ENCODE data around the gene SKI.

SKI gene

DNA sequence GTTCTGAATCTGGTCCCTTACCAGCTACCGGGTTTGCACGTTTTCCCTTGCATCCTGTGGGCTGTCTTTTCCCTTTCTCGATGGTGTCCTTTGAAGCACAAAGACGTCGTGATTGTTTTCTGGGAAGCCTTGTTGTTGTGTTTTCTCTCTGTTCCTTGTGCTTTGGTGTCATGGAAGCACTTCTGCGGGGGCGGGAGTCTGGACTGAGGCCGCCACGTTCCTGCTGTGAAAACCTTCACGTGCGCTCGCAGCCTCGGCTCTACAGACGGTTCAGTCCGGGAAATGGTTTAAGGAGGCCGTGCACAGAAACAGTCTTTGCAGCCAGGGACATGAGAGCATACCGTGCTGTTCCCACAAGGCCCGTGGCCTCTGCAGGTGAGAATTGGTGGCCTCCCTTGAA is 68.5 kb downstream of the SKI start:
- Histone ChIP-seq H3K9ac (ENCODE audit: low read length) (no peak overlapping the region), H3K9me3 (ENCODE audit: control insufficient read depth, low read length) (no peaks in the 10 kb centered on the region), H3K4me3 (ENCODE audit: low read length) (no peak overlapping the region), H3K4me1 (ENCODE audit: control insufficient read depth, insufficient read depth, low read length) (peaks cover 28% of the 10 kb centered on the region), H3K36me3 (ENCODE audit: control insufficient read depth, insufficient read depth, low read length) (no peaks in the 10 kb centered on the region), H3K27me3 (ENCODE audit: control insufficient read depth, insufficient read depth, low read length) (no peaks in the 10 kb centered on the region)

- Histone ChIP-seq H3K9me3 (ENCODE audit: control insufficient read depth, low read length) (no peaks in the 10 kb centered on the region), H3K4me3 (ENCODE audit: low read length) (no peak overlapping the region), H3K27me3 (ENCODE audit: control insufficient read depth, insufficient read depth, low read length) (no peaks in the 10 kb centered on the region), H3K4me1 (ENCODE audit: control insufficient read depth, insufficient read depth, low read length) (peaks cover 28% of the 10 kb centered on the region), H3K36me3 (ENCODE audit: control insufficient read depth, insufficient read depth, low read length) (no peaks in the 10 kb centered on the region), H3K9ac (ENCODE audit: low read length) (no peak overlapping the region)
These were observed 69.3 kb downstream of the SKI start for GRCh38 chr1:2297246-2298011.

DNA sequence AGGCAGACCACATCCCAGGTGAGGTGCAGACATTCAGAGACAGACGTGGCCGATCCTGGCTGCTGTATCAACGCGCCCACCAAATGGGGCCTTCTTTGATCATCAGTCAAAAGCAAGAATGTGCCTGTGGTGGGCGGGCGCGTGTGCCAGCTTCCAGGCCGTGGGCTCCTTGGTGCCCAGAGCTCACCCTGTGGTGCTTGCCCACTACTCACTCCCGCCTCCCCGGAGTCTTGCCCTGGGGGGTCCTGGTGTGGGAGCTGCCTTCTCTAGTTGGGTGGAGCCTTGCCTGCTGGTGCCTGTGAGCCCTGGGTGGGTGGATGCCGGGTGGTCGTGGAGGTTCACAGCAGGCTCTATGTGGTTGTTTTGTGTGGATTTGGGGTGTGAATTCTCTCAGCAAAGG is 70.6 kb downstream of the SKI start:
- Histone ChIP-seq H3K9me3 (ENCODE audit: control insufficient read depth, low read length) (no peaks in the 10 kb centered on the region), H3K27me3 (ENCODE audit: control insufficient read depth, insufficient read depth, low read length) (no peaks in the 10 kb centered on the region), H3K4me1 (ENCODE audit: control insufficient read depth, insufficient read depth, low read length) (peaks cover 32% of the 10 kb centered on the region), H3K9ac (ENCODE audit: low read length) (no peak overlapping the region), H3K36me3 (ENCODE audit: control insufficient read depth, insufficient read depth, low read length) (no peaks in the 10 kb centered on the region), H3K4me3 (ENCODE audit: low read length) (no peak overlapping the region)

GRCh38 chr1:2299131-2299627 is 71.1 kb downstream of the SKI start:
- H3K27me3 ChIP-seq (ENCODE audit: control insufficient read depth, insufficient read depth, low read length), result no peaks in the 10 kb centered on the region
- peaks cover 32% of the 10 kb centered on the region for H3K4me1 ChIP-seq (ENCODE audit: control insufficient read depth, insufficient read depth, low read length)
- H3K36me3 ChIP-seq (ENCODE audit: control insufficient read depth, insufficient read depth, low read length), result no peaks in the 10 kb centered on the region
- H3K9me3 ChIP-seq (ENCODE audit: control insufficient read depth, low read length), result no peaks in the 10 kb centered on the region
- no peak overlapping the region for H3K4me3 ChIP-seq (ENCODE audit: low read length)
- no peak overlapping the region for H3K9ac ChIP-seq (ENCODE audit: low read length)

DNA sequence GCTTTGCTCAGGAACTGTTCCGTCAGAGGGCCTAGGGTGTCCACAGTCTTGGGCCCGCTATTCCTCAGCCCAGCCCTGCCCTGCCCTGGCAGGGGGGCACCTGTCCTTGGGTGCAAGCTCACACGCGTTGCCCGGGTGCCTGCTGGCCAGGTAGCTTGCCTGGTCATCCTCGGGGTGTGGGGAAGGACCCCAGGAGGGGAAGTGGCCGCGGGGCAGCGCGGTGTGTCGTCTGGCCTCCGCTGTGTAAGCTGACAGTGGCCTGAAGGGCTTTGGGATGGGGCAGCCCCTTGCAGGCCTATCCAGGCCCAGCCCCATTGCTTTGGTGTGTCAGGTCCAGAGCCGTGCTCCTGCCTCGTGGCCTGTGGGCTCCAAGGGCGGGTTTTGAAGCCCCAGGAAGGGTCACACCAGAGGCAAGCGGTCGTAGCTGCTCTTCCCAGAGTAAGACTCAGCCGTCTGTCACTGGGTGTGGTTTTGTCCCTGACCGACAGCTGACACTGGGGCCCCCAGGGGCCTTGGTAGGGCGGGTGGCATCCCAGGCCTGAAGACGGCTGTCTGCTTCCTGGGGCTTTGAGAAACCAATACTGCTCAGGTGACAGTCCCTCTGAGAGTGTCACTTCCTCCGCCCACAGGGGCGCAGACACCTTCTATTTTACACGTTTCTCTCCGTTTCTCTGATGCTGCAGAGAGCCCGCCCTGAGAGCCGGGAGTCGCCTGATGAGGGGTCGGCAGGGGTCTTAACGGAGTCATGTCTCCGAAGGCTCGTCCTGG is 72.1 kb downstream of the SKI start:
- Histone ChIP-seq H3K4me3 (ENCODE audit: low read length) (no peak overlapping the region), H3K36me3 (ENCODE audit: control insufficient read depth, insufficient read depth, low read length) (peaks cover 9% of the 10 kb centered on the region), H3K9ac (ENCODE audit: low read length) (peak overlapping the region; percentile 15), H3K27me3 (ENCODE audit: control insufficient read depth, insufficient read depth, low read length) (no peaks in the 10 kb centered on the region), H3K9me3 (ENCODE audit: control insufficient read depth, low read length) (no peaks in the 10 kb centered on the region), H3K4me1 (ENCODE audit: control insufficient read depth, insufficient read depth, low read length) (peaks cover 32% of the 10 kb centered on the region)

- H3K9me3 ChIP-seq (ENCODE audit: control insufficient read depth, low read length), result no peaks in the 10 kb centered on the region
- peaks cover 32% of the 10 kb centered on the region for H3K4me1 ChIP-seq (ENCODE audit: control insufficient read depth, insufficient read depth, low read length)
- peak overlapping the region; percentile 22 for H3K9ac ChIP-seq (ENCODE audit: low read length)
- H3K4me3 ChIP-seq (ENCODE audit: low read length), result no peak overlapping the region
- H3K36me3 ChIP-seq (ENCODE audit: control insufficient read depth, insufficient read depth, low read length), result peaks cover 9% of the 10 kb centered on the region
- no peaks in the 10 kb centered on the region for H3K27me3 ChIP-seq (ENCODE audit: control insufficient read depth, insufficient read depth, low read length)
These were observed 72.9 kb downstream of the SKI start for GRCh38 chr1:2300851-2301606.

DNA sequence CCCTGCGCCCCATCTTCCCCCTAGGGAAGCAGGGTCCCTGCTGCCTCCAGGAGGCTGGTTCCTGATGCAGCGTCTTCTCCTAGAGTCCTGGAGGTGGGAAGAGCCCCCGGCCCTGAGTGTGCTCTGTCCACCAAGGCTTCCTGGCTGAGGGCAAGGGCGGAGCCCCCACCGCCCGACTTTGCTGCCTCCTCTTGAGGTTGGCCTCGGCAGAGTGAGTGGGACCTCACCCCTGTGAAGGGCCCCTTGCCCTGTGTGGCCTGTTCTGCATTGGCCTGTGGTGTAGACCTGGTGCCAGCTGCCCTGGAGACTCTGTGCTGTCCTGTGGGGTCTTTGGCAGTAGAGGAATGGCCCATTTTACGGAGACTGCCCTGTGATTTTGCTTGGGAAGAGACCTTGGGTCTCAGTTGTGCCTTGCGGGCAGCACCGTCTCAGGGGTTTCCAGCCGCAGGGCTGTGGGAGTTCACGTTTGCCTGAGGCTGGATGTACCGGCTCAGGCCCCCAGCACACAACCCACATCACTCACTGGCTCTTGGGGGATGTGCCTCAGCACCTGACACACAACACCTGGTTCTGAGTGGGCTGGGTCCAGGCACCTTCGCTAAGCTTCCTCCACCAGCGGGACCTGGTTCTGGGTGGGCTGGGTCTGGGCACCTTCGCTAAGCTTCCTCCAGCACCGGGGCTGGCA is 73.6 kb downstream of the SKI start:
- Histone ChIP-seq H3K27me3 (ENCODE audit: control insufficient read depth, insufficient read depth, low read length) (no peaks in the 10 kb centered on the region), H3K9ac (ENCODE audit: low read length) (peak overlapping the region; percentile 22), H3K4me1 (ENCODE audit: control insufficient read depth, insufficient read depth, low read length) (peaks cover 32% of the 10 kb centered on the region), H3K4me3 (ENCODE audit: low read length) (no peak overlapping the region), H3K9me3 (ENCODE audit: control insufficient read depth, low read length) (no peaks in the 10 kb centered on the region), H3K36me3 (ENCODE audit: control insufficient read depth, insufficient read depth, low read length) (peaks cover 9% of the 10 kb centered on the region)

GRCh38 chr1:2302292-2302925 is 74.3 kb downstream of the SKI start:
- Histone ChIP-seq H3K27me3 (ENCODE audit: control insufficient read depth, insufficient read depth, low read length) (no peaks in the 10 kb centered on the region), H3K36me3 (ENCODE audit: control insufficient read depth, insufficient read depth, low read length) (peaks cover 9% of the 10 kb centered on the region), H3K9me3 (ENCODE audit: control insufficient read depth, low read length) (no peaks in the 10 kb centered on the region), H3K4me1 (ENCODE audit: control insufficient read depth, insufficient read depth, low read length) (peaks cover 32% of the 10 kb centered on the region), H3K9ac (ENCODE audit: low read length) (no peak overlapping the region), H3K4me3 (ENCODE audit: low read length) (no peak overlapping the region)

DNA sequence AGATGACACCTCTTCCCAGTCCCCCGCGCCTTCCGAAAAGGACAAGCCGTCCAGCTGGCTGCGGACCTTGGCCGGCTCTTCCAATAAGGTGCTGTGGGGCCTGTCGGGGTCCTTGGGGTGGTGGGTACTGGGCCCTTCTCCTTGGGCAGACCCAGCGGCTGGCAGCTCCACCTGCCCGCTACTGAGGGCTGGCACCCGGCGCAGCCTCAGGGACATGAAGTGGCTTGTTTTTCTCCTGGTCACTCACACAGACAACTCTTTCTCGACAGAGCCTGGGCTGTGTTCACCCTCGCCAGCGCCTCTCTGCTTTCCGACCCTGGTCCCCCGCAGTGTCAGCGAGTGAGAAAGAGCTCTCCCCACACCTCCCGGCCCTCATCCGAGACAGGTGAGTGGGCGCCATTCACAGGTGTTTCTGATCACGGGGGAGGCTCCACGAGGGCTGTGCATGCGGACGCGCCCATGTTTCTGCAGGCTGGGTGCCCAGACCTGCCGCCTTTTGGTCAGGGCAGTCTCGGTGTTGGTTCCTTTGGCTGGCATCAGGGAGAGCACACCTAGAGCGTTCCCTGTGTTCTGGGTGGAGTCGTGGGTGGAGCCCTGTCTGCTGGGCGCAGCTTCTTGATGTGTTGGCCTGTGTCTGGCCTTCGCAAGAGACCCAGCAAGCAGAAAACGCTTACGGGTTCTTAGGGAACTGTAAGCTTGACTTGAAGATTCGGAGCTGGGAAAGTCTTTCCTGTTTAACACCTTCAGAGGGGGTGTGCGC is 75.1 kb downstream of the SKI start:
- Histone ChIP-seq H3K4me1 (ENCODE audit: control insufficient read depth, insufficient read depth, low read length) (peaks cover 32% of the 10 kb centered on the region), H3K9me3 (ENCODE audit: control insufficient read depth, low read length) (no peaks in the 10 kb centered on the region), H3K27me3 (ENCODE audit: control insufficient read depth, insufficient read depth, low read length) (no peaks in the 10 kb centered on the region), H3K9ac (ENCODE audit: low read length) (no peak overlapping the region), H3K4me3 (ENCODE audit: low read length) (no peak overlapping the region), H3K36me3 (ENCODE audit: control insufficient read depth, insufficient read depth, low read length) (peaks cover 9% of the 10 kb centered on the region)

GRCh38 chr1:2303781-2304180 is 75.7 kb downstream of the SKI start:
- Histone ChIP-seq H3K9ac (ENCODE audit: low read length) (no peak overlapping the region), H3K4me3 (ENCODE audit: low read length) (no peak overlapping the region), H3K4me1 (ENCODE audit: control insufficient read depth, insufficient read depth, low read length) (peaks cover 29% of the 10 kb centered on the region), H3K27me3 (ENCODE audit: control insufficient read depth, insufficient read depth, low read length) (no peaks in the 10 kb centered on the region), H3K36me3 (ENCODE audit: control insufficient read depth, insufficient read depth, low read length) (peaks cover 9% of the 10 kb centered on the region), H3K9me3 (ENCODE audit: control insufficient read depth, low read length) (no peaks in the 10 kb centered on the region)

DNA sequence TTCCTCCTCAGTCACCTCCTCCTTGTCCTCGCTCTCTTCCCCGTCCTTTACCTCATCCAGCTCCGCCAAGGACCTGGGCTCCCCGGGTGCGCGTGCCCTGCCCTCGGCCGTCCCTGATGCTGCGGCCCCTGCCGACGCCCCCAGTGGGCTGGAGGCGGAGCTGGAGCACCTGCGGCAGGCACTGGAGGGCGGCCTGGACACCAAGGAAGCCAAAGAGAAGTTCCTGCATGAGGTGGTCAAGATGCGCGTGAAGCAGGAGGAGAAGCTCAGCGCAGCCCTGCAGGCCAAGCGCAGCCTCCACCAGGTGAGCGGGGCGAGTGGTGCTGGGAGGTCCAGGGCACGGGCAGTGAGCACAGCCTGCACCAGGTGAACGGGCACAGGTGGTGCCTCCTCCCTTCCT is 76.2 kb downstream of the SKI start:
- H3K4me1 ChIP-seq (ENCODE audit: control insufficient read depth, insufficient read depth, low read length), result peaks cover 24% of the 10 kb centered on the region
- no peak overlapping the region for H3K4me3 ChIP-seq (ENCODE audit: low read length)
- no peaks in the 10 kb centered on the region for H3K27me3 ChIP-seq (ENCODE audit: control insufficient read depth, insufficient read depth, low read length)
- H3K36me3 ChIP-seq (ENCODE audit: control insufficient read depth, insufficient read depth, low read length), result peaks cover 9% of the 10 kb centered on the region
- no peak overlapping the region for H3K9ac ChIP-seq (ENCODE audit: low read length)
- H3K9me3 ChIP-seq (ENCODE audit: control insufficient read depth, low read length), result no peaks in the 10 kb centered on the region
